Activated CD8-positive, alpha-beta memory T cell treated with anti-CD3 and anti-CD28 coated beads, Interleukin-2, amount 10 ng/mL, durations not matched to agents 7 days and 5 days (primary cell): ENCODE results near the gene TANGO2. TPM values are rescaled to one million over a fixed set of nuclear protein-coding genes. Genes with fewer than 3 reads are reported as not detected.

Experiments used
- ATAC-seq: fragments of 150-1000 bp; cut with Tn5 transposase; one replicate; pipeline ENCODE4 v1.10.0; 2021; ENCODE audit warnings: moderate library complexity
- CTCF ChIA-PET: fragments of 350-600 bp; sonication (Branson Sonifier 250); formaldehyde crosslinking; loops from one replicate; lab custom pipeline; 2021; ENCODE audit warnings: antibody characterized with exemption; lab: Charles Lee
- DNase-seq: peaks from one replicate; pipeline ENCODE4 v3.0.0-alpha.2; 2020
- H3K27ac Mint-ChIP-seq: one replicate; pipeline ENCODE4 v1.8.0; 2021; ENCODE audit warnings: mild to moderate bottlenecking, mixed read lengths
- H3K27me3 Mint-ChIP-seq: one replicate; pipeline ENCODE4 v1.8.0; 2021; ENCODE audit warnings: mixed read lengths
- H3K36me3 Mint-ChIP-seq: one replicate; pipeline ENCODE4 v1.8.0; 2021; ENCODE audit warnings: mild to moderate bottlenecking, mixed read lengths
- H3K4me1 Mint-ChIP-seq: one replicate; pipeline ENCODE4 v1.8.0; 2021; ENCODE audit warnings: mixed read lengths
- H3K4me3 Mint-ChIP-seq: one replicate; pipeline ENCODE4 v1.8.0; 2021; ENCODE audit warnings: mild to moderate bottlenecking, moderate library complexity, mixed read lengths
- H3K9me3 Mint-ChIP-seq: one replicate; pipeline ENCODE4 v1.8.0; 2022; ENCODE audit warnings: low read depth, mixed read lengths
- total RNA-seq, 2 experiments: library from RNA; stranded (reverse); gene quantifications; one replicate each; pipeline ENCODE4 v1.2.3, GENCODE V29; 2021

TANGO2 gene
- total RNA-seq, 2 experiments from 2014 or later: 36.7 to 44.5 TPM

DNA sequence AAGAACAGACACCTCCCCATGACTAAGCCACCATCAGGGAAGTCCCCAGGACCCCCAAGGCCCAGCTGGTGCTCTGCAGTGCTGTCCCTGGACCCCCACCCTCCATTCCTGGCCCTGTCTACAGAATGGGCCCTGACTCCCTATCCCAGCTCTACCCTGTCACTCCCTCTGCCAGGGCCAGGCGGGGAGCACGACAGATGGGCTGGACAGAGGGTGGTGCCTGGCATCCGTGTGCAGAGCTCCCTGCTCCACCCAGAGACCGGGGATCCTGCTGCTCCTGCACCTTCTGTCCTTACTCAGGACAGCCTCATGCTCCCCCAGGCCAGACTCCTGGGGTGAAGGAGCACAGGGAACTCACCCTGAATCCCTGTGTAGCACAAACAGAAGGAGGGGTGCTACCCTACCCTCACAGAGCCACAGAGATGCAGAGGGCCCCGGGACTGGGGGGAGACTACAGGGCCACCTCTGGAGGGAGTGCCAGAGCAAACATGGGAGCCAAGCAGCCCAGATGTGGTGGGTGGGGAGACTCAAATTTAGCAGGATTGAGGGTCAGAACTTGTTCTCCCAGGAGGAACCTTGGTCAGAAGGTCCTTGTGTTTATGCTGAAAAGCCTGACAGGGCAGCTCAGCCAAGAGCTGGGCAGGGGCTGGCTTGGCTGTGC is 6.3 kb upstream of the TANGO2 start:
- peaks cover 14% of the 10 kb centered on the region for H3K4me1 Mint-ChIP-seq
- no peak for DNase-seq
- CTCF ChIA-PET: interaction anchor here (1.0 to 6.0 kb wide), 10 partner anchors 19 to 284 kb away, joined by 3 to 97 read pairs (median 7); no protein-coding TSS in a partner anchor
- H3K4me3 Mint-ChIP-seq: no peak overlapping the region
- ATAC-seq: no peak
- no peaks in the 10 kb centered on the region for H3K9me3 Mint-ChIP-seq
- peaks cover 37% of the 10 kb centered on the region for H3K27me3 Mint-ChIP-seq
- no peak overlapping the region for H3K27ac Mint-ChIP-seq
- H3K36me3 Mint-ChIP-seq: no peaks in the 10 kb centered on the region

DNA sequence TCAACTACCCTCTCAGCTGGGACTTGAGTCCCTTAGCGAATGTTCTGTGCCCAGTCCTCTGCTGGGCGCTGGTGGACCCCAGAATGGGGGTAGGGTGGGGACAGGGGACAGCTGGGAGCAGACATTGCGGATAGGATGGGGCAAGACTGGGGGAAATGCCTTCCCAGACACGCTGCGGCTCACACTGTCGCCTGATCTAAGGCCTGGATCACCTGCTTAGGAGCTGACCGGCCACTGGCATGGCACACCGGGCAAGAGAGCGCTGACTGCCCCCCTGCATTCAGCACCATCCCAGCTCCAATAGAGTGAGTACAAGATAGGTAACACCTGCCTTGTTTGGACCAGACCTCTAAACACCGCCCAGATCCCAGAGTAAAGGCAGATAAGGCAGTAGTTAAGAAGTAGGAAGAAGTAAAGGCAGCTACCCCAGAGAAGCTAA is 5.7 kb upstream of the TANGO2 start:
- Mint-ChIP-seq H3K9me3 (no peaks in the 10 kb centered on the region), H3K27ac (no peak overlapping the region), H3K4me1 (peaks cover 18% of the 10 kb centered on the region), H3K27me3 (peaks cover 37% of the 10 kb centered on the region), H3K4me3 (peak overlapping the region; percentile 32), H3K36me3 (no peaks in the 10 kb centered on the region)
- CTCF ChIA-PET: interaction anchor here (0.8 to 6.0 kb wide), 8 partner anchors 24 to 285 kb away, joined by 3 to 97 read pairs (median 6); no protein-coding TSS in a partner anchor
- DNase-seq (no peak), ATAC-seq (no peak)

DNA sequence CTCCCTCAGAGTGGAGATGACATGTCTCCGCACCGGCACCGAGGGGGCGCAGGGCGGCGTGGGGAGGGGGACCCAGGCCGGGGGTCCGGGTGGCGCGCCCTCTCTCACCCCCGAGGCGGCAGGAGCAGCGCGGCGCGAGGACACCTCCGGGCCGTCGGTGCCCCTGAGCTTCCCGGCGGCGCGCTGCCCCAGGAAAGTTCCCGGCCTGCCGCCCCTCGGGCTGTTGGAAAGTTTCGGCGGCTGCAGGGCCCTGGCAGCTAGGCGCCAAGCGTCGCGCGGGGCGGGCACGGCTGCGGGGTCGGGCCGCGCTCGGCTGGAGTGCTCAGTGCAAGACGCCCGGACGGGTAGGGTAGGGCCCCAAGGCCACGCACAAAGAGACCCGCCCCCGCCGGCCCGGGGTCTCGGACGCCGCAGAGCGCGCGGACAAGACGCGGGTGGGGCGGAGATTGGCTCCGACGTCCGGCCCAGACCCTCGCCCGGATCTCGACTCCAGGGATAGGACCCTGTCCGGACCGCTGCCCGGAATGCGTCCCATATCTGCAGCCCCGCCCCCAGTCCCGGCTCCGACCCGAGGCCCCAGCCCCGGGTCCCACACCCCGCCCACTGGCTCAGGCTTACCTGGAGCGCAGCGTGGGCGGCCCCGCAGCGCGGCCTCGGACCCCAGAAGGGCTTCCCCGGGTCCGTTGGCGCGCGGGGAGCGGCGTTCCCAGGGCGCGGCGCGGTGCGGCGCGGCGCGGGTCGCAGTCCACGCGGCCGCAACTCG is 4.8 kb upstream of the TANGO2 start:
- Mint-ChIP-seq H3K4me3 (peak overlapping the region; percentile 72), H3K4me1 (peaks cover 21% of the 10 kb centered on the region), H3K9me3 (no peaks in the 10 kb centered on the region), H3K27me3 (peaks cover 37% of the 10 kb centered on the region), H3K36me3 (no peaks in the 10 kb centered on the region), H3K27ac (no peak overlapping the region)
- DNase-seq (no peak), ATAC-seq (no peak)
- CTCF ChIA-PET: interaction anchor here (0.8 to 6.0 kb wide), 5 partner anchors 25 to 115 kb away, joined by 3 to 97 read pairs (median 3); no protein-coding TSS in a partner anchor

DNA sequence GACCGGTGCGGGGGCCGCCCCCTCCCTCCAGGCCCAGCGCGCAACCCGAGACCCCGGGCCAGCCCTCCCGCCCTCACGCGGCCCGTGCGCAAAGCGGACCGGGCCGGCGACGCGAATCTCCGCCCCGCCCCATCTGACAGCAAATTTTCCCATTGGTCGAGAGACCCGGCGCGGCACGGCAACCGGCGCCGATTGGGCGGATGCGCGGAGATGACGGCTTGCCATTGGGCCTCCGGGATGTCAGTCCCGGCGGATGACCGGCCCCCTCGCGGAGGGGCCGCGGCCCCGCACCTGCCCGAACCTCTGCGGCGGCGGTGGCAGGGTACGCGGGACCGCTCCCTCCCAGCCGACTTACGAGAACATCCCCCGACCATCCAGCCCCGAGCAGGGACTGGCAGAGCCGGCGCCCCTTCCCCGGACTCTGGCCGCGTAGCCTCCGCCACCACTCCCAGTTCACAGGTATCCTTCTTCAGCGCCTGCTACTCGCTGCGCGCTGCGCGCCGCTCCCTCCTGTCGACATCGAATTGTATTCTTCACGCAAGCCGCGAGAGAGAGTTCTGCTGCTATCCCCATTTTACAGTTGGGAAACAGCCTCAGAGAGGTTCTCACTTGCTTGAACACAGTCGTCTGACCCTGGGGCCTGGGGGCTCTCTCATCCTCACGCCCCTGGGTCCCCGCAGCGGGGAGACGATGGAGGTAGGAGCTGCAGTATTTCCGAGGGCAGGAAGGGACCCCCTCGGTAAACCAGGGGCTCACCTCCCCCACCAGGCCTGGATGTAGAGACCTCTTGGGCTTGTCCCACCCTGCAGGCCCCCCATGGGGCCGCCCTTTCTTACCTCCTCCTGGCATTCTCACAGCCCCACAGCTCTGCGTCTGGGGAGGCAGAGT is 3.9 kb upstream of the TANGO2 start, which contains the start of gene ARVCF:
Gene ARVCF, minus strand, starts transcription at position 90 of the 888 bp plus-strand sequence. CDS start 26,029 bp downstream, outside the sequence.
- Mint-ChIP-seq H3K4me1 (peaks cover 19% of the 10 kb centered on the region), H3K27ac (no peak within 1 kb of the TSS), H3K9me3 (no peaks in the 10 kb centered on the region), H3K36me3 (no peaks in the 10 kb centered on the region), H3K27me3 (peaks cover 37% of the 10 kb centered on the region), H3K4me3 (peak within 1 kb of the TSS; percentile 72)
- CTCF ChIA-PET: interaction anchor here (0.9 to 1.1 kb wide), 2 partner anchors 46 to 94 kb away, joined by 3 read pairs; no protein-coding TSS in a partner anchor
- DNase-seq (peak; percentile 92), ATAC-seq (peak; percentile 77)

DNA sequence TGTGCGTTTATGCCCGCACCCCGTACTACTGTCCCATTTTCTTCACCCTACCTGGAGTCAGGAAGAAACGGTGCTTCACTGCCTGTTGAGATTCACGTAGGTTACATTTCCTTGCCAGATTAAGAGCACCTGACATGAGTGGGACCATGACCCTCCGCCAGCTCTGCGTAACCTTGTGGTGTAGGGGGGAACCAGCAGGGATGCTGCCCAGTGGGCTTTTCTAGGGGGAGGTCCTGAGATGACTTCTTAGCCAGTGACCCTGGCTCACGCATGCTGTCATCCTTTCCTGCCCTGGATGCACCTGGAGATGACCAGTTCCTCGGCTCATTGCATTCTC is 3.3 kb upstream of the TANGO2 start:
- no peak for ATAC-seq
- no peak for DNase-seq
- Mint-ChIP-seq H3K27me3 (peaks cover 37% of the 10 kb centered on the region), H3K27ac (no peak overlapping the region), H3K4me1 (peaks cover 25% of the 10 kb centered on the region), H3K4me3 (peak overlapping the region; percentile 72), H3K36me3 (no peaks in the 10 kb centered on the region), H3K9me3 (no peaks in the 10 kb centered on the region)
- CTCF ChIA-PET: interaction anchor here (0.9 to 1.1 kb wide), 2 partner anchors 46 to 93 kb away, joined by 3 read pairs; no protein-coding TSS in a partner anchor

DNA sequence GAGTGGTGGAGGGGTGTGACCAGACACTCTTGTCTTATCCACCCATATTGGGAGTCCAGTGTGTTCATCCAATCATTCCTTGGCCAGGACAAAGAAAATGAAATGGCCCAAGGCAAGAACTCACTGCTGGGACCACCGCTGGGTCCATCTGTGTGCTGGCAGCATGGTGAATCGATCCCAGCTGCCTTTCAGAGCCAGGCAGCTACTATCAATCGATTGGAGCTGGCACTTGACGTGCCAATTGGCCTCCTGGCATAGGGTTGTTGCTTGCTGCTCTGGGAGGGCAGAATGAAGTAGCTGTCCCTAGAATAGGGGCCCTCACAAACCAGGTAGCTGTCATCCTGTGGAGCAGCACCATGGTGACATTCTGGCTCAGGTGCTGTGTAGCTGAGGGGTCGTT is 2.9 kb upstream of the TANGO2 start:
- Mint-ChIP-seq H3K27ac (no peak overlapping the region), H3K36me3 (no peaks in the 10 kb centered on the region), H3K4me1 (peaks cover 26% of the 10 kb centered on the region), H3K9me3 (no peaks in the 10 kb centered on the region), H3K4me3 (no peak overlapping the region), H3K27me3 (peaks cover 37% of the 10 kb centered on the region)
- ATAC-seq: no peak
- CTCF ChIA-PET: interaction anchor here (1.1 to 1.2 kb wide), 2 partner anchors 34 to 47 kb away, joined by 3 to 4 read pairs; no protein-coding TSS in a partner anchor
- DNase-seq: no peak

DNA sequence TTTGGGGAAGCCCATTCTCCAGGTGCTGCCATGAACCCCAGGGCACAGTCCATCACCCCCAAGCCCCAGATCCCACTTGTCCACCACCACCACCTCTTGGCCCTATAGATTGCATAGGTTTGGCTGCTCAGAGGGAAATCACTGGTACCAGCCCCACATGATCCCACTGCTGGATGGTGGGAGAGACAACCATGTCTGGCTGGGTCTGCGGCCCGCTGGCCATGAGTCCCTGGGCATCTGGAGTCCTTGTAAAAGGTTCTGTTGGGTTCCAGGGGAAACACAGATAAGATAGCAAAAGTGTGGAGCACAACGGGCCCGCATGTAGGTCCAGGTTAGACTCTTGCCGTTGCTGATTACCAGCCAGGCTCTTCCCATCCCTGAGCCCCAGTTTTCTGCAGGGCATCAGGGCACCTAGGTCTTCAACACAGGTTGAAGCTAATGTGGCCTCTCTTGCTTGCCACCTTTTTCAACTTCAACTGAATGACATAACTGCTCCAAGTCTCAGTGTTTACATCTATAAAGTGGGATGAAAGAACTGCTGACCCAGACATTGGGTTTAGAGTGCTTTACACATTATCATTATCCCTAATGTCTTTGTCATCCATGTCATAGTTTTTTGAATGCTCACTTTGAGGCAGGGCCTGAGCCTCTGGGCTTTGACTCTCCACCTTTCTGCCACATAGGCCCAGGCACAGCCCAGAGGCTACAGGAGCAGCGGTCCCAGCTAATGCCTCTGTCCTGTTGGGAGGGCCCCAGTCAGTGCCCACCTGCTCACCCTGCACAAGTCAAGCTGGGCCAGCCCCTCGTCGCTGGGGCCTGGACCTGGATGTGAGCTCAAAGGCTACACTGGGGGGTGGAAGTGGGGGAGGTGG is 1.0 kb upstream of the TANGO2 start:
- Mint-ChIP-seq H3K27me3 (peaks cover 28% of the 10 kb centered on the region), H3K4me3 (peak overlapping the region; percentile 97), H3K4me1 (peaks cover 29% of the 10 kb centered on the region), H3K36me3 (peaks cover 3% of the 10 kb centered on the region), H3K27ac (peak overlapping the region; percentile 88), H3K9me3 (no peaks in the 10 kb centered on the region)
- ATAC-seq: no peak
- CTCF ChIA-PET: interaction anchor here (0.6 to 1.0 kb wide), 2 partner anchors 48 to 77 kb away, joined by 3 read pairs; no protein-coding TSS in a partner anchor
- no peak for DNase-seq

DNA sequence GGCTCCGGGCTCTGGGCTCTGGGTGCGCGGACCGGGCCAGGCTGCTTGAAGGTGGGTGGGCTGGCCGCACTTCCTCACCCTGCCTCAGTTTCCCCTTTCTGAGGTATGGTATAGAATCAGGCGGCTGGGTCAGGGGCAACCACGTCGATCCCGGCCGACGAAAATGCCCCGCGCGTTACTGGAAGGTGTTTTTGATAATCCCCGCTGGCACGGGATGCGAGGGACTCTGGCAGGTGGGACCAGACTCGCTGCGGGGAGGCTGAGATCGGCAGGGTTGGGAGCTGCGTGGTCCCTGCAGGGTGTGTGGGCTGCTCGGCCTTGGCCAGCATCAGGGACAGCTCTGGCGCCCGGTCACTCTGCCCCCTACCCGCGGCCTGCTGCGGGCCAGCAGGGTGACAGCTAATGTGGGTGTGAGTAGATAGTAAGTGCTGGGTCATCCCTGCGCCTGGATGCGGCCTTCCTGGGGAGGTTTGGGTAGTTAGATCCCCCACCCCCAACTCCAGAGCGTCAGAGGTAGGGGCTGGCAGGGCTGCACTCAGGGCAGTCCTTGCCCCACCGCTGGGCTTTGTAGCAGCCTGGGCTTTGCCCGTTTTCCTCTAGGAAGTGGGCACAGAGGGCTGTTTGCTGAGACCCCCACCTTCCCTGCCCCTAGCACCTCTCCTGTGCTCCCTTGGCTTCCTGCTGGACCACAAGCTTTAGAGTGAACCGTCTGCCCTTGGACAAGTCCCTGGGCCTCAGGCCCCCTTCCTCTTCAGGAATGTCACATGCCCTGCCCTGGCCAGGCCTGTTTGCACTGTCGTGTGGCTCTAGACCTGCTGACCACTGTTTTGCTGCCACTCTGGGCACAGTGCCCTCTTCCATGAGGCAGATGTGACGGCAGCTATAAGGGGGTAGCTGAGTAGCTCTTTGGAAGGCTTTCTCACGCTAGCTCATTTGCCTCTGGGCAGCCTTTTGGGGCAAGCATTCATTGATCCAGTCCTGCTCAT is 579 bp downstream of the TANGO2 start:
- H3K9me3 Mint-ChIP-seq: no peaks in the 10 kb centered on the region
- ATAC-seq (peak; percentile 11), DNase-seq (peak; percentile 49)
- peaks cover 3% of the 10 kb centered on the region for H3K36me3 Mint-ChIP-seq
- peak overlapping the region; percentile 88 for H3K27ac Mint-ChIP-seq
- CTCF ChIA-PET: interaction anchor here (0.6 to 1.4 kb wide), 6 partner anchors 8 to 129 kb away, joined by 3 to 6 read pairs (median 3); no protein-coding TSS in a partner anchor
- peaks cover 20% of the 10 kb centered on the region for H3K27me3 Mint-ChIP-seq
- H3K4me3 Mint-ChIP-seq: peak overlapping the region; percentile 97
- peaks cover 27% of the 10 kb centered on the region for H3K4me1 Mint-ChIP-seq

DNA sequence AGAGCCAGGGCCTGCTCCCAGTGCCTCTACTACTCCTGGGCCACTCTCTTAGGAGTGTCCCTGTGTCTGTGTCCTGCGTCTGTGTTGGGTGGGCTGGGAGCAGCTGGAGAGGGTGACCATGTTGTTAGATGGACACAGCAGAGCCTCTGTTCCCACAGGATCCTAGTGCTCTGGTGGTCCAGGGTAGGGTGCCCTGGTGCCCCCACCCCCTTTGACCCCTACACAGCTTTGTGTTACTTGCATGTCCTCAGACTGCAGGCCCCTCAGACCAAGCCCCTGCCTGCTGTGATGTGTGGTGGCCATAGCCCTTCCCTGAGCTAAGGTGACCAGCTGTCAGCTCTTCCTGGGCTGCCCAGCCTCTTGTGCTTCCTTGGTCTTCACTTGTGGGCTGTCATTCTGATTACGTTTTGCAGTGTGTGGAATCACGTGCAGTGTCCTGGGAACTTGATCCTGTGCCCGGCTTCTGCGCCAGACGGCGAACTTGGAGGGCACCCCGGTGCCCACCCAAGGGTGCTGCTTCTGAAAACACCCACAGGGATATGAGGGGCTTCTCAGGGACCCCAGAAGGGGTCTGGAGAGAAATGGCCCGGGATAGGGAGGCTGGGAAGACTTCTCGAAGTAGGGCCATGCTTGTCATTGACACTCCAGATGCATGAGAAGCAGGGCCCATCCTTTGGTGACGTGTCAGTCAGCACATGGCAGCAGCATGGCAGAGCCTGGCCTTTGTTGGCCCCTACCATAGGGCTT is 1.5 kb downstream of the TANGO2 start:
- Mint-ChIP-seq H3K27me3 (peaks cover 16% of the 10 kb centered on the region), H3K4me1 (peaks cover 23% of the 10 kb centered on the region), H3K4me3 (peak overlapping the region; percentile 97), H3K27ac (peak overlapping the region; percentile 88), H3K36me3 (peaks cover 3% of the 10 kb centered on the region), H3K9me3 (no peaks in the 10 kb centered on the region)
- CTCF ChIA-PET: interaction anchor here (1.0 to 1.4 kb wide), 3 partner anchors 9 to 68 kb away, joined by 3 to 6 read pairs (median 5); no protein-coding TSS in a partner anchor
- DNase-seq (no peak), ATAC-seq (no peak)

DNA sequence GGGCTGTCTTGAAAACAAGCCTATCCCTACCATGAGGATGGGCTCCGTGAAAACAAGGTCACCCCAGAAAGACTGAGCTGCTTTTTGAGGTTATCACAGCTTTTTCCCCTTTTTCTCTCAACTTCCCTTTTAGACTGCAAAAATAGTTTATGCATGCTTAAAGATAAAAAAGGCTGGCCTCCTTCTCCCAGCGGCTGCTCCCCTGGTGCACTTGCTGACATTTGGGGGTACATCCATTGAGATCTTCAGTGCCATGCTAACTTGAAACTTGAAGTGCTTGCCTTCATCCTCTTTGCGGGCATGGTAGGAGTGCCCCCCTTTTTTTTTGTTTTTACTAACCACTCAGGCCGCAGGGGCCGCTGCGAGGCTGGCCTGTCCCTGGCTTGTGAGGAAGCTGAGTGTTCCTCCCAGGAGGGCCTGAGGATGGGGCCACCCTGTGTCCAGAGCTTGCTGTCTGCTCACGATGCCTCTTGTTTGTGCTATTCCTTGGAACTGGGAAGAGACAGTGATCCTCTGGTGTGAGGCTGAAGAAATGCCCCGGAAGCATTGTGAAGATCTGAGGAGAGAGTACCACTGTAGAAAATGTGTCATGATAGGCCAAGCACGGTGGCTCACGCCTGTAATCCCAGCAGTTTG is 2.2 kb downstream of the TANGO2 start:
- Mint-ChIP-seq H3K9me3 (no peaks in the 10 kb centered on the region), H3K4me3 (no peak overlapping the region), H3K36me3 (peaks cover 3% of the 10 kb centered on the region), H3K27me3 (peaks cover 9% of the 10 kb centered on the region), H3K27ac (no peak overlapping the region), H3K4me1 (peaks cover 20% of the 10 kb centered on the region)
- no peak for ATAC-seq
- DNase-seq: no peak
- CTCF ChIA-PET: interaction anchor here (1.0 to 1.6 kb wide), 2 partner anchors 10 to 70 kb away, joined by 3 to 5 read pairs; no protein-coding TSS in a partner anchor
